GM19239 (cell line): ENCODE results near the gene BMP7.
"Not testable (repeated sequence)": the region's sequence is repeated elsewhere in the genome, so short reads cannot be mapped to it uniquely, and the experiment has no call there.

Source experiments
- DNase-seq: peaks from one replicate; pipeline ENCODE4 v3.0.0; 2011; ENCODE audit warnings: low spot score; ENCODE audit not compliant: insufficient read length
- FAIRE-seq: peaks from 2 replicates; lab custom pipeline; 2011; peaks lifted over from hg19 to GRCh38; lab: Jason Lieb, UNC

Gene BMP7

DNA sequence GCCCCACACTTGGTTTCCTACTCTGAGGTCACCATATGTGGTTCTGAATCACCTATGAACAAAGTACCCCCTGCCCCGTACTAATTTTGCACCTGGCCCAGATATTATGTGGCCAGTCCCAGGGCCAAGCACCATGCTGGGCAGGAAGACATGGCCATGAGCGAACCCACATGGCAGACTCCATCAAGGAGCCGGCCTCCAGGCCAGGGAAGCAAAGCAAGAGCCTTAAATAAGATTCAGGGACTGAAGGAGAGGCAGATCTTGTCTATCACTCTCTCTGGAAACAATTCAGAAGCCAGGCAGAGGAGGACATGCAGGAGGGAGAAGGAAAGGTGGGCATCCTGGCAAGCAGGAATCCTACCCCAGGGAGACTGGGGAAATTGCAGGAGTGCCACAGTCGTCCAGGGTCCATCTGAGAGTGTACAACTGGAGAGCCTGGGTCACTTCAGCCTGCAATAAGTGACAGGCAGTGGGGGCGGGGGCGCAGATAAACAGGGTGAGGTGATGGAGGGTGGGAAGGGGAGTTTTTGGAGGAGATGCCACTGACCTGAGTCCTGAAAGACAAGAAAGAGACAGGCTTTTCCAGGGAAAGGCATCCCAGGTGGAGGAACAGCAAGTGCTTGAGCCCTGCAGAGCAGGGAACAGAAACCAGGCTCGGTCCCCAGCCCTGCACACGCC lies 2.1 kb upstream of the BMP7 start:
- FAIRE-seq (no peak), DNase-seq (no peak)

GRCh38 chr20:57267158-57267821 lies 849 bp upstream of the BMP7 start:
- FAIRE-seq, result no peak
- no peak for DNase-seq

- no peak for FAIRE-seq
- DNase-seq, result no peak
These were observed 497 bp downstream of the BMP7 start for GRCh38 chr20:57265997-57266290.

GRCh38 chr20:57265336-57265996 lies 975 bp downstream of the BMP7 start:
- DNase-seq, result no peak
- no peak for FAIRE-seq

DNA sequence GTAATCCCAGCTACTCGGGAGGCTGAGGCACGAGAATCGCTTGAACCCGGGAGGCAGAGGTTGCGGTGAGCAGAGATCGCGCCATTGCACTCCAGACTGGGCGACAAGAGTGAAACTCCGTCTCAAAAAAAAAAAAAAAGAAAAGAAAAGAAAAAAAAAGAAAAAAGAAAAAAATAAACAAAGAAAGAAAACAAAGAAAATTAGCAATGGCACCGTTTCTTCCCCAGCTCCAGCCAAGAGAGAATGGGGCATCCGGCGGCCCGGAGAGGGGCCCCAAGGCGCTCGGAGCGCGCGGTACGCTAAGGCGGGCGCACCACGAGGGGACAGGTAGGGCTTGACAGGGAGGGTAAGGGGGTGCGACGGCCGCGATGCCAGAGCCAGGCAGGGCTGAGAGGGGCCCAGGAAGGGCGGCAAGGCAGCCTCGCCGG lies 1.5 kb downstream of the BMP7 start:
- not testable (repeated sequence) for DNase-seq, FAIRE-seq

DNA sequence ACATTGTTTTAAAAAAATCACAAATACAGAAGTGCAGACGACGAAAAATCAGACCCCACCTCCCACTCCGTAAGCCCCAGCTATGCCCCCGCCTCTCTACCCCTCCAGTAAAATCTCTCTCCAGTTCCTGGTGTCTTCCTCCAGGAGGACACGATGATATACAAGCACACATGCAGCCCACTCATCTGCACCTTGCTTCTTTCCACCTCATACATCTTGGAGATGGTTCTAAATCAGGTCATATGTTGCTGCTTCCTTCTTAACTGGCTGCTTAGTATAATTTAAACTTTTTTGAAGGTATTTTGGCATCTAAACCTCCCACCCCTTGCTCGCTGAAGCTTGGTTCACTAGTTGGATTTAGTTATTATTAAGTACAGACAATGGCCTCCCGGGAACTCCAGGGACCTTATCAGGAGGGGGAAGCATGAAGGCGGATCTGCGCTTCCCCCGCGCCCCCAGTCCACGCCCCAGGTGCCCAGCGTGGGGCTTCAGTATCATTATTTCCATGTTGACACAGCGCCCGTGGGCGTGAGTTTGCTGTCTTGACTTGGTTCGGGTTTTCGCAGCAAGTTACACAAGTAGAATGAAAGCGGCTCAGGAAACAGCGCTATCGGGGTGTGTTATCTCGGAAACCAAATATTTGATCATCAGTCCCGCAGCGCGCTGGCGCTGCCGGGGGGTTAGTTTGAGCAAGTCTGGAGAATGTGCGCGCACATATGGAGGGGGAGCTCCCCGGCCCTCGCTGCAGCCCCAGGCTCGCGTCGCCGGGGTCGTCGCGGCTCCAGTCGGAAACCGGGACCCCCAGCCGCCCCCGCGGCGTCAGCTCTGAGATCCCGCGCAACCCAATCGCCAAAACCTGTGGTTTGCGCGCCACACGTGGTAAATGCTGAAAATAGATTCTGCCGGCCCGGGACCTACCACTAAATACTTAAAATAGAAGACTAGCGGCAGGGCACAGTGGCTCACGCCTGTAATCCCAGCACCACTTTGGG lies 2.3 kb downstream of the BMP7 start:
- FAIRE-seq (no peak), DNase-seq (no peak)

DNA sequence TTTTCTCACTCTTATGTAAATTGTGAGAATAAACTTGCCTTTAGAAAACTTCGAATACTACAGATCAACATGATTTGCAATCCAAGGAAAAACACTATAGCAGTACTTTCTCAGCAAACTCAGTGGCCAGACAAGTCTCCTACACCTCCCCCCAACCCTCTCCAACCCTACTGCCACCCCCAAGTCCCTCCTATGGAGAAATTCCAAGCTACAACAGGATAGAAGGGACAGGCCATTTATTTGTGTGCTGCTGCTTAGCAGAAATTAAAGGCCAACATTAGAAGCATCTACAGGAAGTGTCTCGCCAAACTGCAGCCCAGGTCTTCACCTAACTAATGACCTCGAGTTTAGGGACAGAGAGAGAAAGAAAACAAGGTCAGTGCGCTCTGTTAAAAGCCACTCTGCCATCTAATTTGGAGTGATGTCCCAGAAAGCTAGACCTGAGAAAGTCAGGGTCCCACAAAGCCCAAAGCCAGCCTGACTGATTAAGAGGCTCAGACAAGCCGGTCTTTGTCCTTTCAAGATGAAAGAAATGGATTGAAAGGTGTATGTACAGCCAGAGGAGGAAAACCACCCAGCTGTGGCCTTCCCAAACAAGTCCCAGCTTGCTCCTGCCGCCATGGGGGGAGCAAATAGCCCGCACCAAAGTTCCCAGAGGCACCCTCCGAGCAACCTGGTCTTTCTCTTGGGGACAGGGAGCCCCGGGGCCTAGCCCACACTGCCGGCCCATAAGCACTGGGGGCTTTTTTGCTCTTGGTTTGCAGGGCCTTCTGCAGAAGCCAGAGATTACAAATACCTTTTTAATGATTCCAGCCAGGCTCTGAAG lies 3.4 kb downstream of the BMP7 start:
- no peak for DNase-seq
- FAIRE-seq, result no peak

DNA sequence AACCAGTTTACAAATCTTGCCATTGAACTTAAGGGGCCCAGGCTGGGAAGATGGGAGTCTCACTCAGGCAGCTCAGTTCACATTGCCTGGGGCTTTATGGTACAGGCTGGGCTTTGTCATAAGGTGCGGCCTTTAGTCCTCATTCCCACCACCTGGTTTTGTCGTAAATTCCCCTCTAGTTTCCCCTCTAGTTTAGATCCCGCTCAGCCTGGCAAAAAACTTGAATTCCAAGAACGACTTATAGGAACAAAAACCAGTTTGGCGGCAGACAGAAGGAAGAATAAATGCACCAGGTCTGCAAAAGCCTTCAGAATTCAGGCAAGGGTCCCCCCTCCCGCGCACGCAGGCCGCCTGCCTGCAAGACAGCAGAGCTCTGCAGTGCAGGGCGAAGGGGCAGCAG lies 4.1 kb downstream of the BMP7 start:
- FAIRE-seq, result no peak

DNA sequence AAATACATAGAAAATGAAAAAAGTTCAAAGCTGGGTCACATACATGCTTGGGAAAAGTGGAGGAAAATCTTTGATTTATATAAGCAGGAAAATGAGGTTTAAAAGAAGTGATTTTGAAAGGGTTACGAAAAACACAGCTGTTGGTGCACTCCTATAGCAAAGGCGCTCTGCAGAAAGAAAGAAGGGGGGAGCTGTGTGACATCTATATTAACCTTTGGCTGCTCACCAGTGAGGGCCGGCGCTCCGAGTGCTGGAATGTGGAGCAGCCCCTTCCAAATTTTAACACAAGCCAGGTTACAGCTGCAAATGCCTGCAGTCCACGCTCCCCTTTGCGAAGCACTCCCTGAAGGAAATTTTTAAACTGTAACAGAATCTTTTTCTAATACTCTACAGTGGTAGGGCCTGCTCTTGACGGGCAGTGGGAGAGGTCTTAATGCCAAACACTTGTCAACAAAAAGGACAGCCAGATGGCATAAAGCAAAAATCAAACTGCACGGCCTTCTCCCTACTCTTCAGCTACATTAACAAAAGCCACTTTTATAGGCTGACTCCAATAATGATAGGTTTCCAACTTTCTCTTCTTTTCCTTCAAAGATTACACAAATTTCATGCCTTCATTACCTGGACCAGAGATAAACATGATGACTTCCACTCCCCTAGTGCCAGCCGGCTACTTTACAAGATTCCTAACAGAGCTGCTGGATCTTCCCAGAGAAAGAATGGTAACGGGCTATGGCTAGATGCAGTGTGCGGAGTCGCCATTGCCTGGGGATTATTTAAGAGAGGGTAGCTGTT lies 4.8 kb downstream of the BMP7 start:
- no peak for DNase-seq
- FAIRE-seq, result no peak

More for the DNA sequence above, 4.1 kb downstream of the BMP7 start:
- no peak for DNase-seq

- no peak for DNase-seq
- FAIRE-seq, result no peak
These were observed 5.5 kb downstream of the BMP7 start for GRCh38 chr20:57260934-57261333.

GRCh38 chr20:57259938-57260921 lies 6.2 kb downstream of the BMP7 start:
- FAIRE-seq (no peak), DNase-seq (no peak)

DNA sequence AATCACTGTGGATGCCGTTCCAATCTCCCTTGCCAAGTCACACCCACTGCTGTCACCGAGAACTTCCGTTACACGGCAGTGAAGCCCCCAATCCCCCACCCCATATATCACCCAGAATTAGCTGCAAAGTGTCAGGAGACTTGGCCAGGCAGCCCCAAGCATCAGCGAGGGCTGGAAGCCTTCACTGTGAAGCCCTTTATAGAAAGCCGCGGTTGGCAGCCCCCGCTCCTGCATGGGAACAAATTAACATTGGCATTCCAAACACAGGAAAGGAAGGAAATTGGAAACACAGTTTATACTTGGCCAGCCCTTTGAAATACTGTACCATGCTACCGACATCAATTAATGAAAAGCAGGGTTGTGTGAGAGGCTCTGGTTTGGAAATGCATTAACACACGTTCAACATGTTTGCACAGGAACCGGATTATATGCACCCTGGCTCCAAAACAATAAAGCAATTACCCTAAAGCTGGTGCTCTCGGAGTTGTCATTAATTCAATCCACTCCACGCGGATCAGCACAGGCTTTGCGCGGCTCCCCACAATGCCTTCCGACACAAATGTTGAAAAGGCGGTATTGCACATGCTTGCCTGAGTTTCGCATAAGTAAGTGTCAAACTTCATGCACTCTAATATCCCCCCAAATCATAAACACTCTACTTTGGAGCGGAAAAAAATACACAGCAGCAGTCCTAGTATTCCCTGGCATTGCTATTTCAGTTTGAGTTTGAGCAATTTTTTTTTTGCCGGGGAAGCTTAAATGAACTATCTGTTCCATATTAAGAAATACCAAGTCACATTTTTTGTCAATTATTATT lies 7.1 kb downstream of the BMP7 start:
- DNase-seq, result no peak

DNA sequence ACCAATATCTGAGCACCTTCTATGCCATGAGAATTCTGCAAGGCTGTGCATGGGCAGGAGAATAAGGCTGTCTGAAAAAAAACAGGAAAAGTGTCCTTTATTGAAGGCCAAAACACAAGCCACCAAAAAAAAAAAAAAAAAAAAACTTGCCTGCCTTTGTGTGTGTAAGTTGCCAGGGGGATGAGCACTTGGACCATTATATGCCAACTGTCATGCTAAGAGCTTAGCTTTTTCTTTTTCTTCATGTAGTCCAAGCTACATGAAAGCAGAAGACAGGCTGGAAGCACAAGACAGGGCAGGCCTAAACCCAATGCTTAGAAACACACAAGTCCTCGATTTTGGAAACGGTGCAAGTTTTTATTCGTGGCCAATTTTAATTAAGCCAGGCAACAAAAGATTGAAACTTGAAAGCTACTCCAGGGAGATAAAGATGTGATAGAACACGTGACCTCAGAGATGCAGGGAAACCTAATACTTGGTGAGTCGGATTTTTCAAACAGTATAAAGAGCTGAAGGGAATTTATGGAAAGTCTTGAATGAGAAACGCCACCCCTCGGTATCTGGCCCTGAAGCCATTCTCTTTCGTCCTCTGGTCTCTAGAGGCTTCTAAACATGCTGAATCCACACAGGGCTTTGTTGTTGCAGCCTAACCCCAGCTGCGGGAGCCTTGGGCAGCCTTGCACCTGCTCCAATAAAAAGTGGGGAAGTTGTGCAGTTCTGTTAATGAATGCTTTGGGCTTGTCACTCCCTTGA lies 8.6 kb downstream of the BMP7 start:
- no peak for FAIRE-seq
- no peak for DNase-seq

More for the DNA sequence above, 7.1 kb downstream of the BMP7 start:
- no peak for FAIRE-seq

DNA sequence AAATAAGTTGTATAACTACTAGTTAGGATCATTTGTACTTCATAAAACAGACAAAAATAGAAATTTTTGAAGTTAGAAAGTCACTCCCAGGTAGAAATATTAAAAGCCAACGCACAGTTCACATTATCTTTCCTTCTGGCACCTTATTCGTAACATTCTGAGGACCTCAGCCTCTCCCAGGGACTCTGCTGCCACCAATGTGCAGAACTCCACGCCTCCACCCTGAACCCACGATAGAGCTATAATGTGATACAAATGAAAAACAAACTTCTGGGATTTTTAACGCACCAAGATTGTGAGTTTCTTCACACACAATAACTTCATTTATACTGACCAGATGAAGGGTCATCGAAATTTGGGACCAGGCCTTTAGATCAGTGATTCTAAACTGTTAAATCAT lies 9.5 kb downstream of the BMP7 start:
- FAIRE-seq, result no peak
- no peak for DNase-seq

GRCh38 chr20:57256205-57256604 lies 10.2 kb downstream of the BMP7 start:
- FAIRE-seq, result no peak

DNA sequence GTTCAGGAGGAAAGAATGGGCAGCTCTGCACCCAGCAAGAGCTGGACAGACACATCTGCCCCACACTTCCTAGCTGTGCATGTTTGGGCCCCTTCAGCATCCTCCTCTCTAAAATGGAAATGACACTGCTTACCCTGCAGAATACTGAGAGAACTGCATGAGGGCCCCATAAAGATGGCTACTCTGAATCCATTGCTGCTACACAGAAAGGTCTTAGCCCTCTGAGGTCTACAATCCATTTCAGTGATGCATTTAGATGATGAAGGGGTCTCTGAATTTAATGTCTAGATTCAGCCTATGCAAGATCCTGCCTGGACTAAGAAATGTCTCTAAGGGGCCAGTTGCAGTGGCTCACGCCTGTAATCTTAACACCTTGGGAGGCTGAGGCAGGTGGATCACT lies 11.3 kb downstream of the BMP7 start:
- DNase-seq (no peak), FAIRE-seq (no peak)

More at GRCh38 chr20:57256205-57256604, 10.2 kb downstream of the BMP7 start:
- no peak for DNase-seq
